Uterus (tissue), 2 donors: ENCODE results near the gene WDR81.

Experiments
- CTCF ChIP-seq, 4 experiments: fragments of 200-600 bp in 2 of 4; fragments of 450-650 bp in 2 of 4; sonication (generic) in 2 of 4; IDR thresholded peaks; one replicate each; pipeline ENCODE4 v1.5.1; 2016 to 2019; ENCODE audit warnings: antibody characterized with exemption in 4 of 4, mild to moderate bottlenecking in 2 of 4, moderate library complexity in 1 of 4
- POLR2A ChIP-seq, 2 donors: fragments of 450-650 bp; IDR thresholded peaks; one replicate each; pipeline ENCODE4 v1.6.1; 2016; ENCODE audit warnings: antibody characterized with exemption in 2 of 2, mild to moderate bottlenecking in 1 of 2, moderate library complexity in 1 of 2

- TF ChIP-seq CTCF (IDR thresholded peaks at IDR 0.05) (no peak), POLR2A (IDR thresholded peaks at IDR 0.05) (no peak)
Observed at GRCh38 chr17:1766382-1767135, 42.1 kb downstream of the WDR81 start.
